HG03097 (cell line): ENCODE results near the gene KCNQ2.

Source experiments
- ATAC-seq: cut with Tn5 transposase; IDR thresholded peaks from one replicate; pipeline ENCODE4 v1.9.1; 2021; ENCODE audit not compliant: unreplicated experiment, low FRiP score

KCNQ2 gene

GRCh38 chr20:63350597-63351325 lies 121.7 kb downstream of the KCNQ2 start:
- no peak for ATAC-seq
